Measurements from ENCODE around the gene SDS. TPM values are rescaled to one million over a fixed set of nuclear protein-coding genes. Genes with fewer than 3 reads are reported as not detected.

SDS gene
- total and polyA plus RNA-seq, 2 donors (not counting 1 experiment from before 2014, with no cell fraction given) = 0.09 TPM; not detected in 1

- ChIA-PET CTCF (interaction anchor here (0.6 kb wide), 1 partner anchor 106 kb away, joined by 3 read pairs; no protein-coding TSS in a partner anchor), POLR2A (no interaction called here)
- Mint-ChIP-seq H3K9me3 (ENCODE audit: insufficient read depth) (no peaks in the 10 kb centered on the region), H3K4me3 (no peak overlapping the region), H3K4me1 (no peaks in the 10 kb centered on the region), H3K27ac (no peak overlapping the region), H3K27me3 (peaks cover 13% of the 10 kb centered on the region)
- no peaks in the 10 kb centered on the region for H4K20me1 ChIP-seq (ENCODE audit: control insufficient read depth, insufficient read depth, low read length, poor library complexity, severe bottlenecking)
- ATAC-seq (ENCODE audit: low read depth) (no peak), DNase-seq (no peak)
- no peaks in the 10 kb centered on the region for H3K4me1 ChIP-seq (ENCODE audit: control insufficient read depth in 2 of 2, insufficient read depth in 2 of 2, low read length in 2 of 2)
- no peaks in the 10 kb centered on the region for H3K79me2 ChIP-seq (ENCODE audit: control insufficient read depth, insufficient read depth, low read length)
- no peak for TF ChIP-seq EZH2 (IDR thresholded peaks at IDR 0.05; ENCODE audit: borderline replicate concordance, insufficient read depth, low read depth, low read length, poor library complexity, severe bottlenecking)
- TF ChIP-seq CTCF (IDR thresholded peaks at IDR 0.05) = no peak
- no peak overlapping the region for H3K4me2 ChIP-seq (replicated peaks; ENCODE audit: low read depth, low read length, poor library complexity, severe bottlenecking)
- no peaks in the 10 kb centered on the region for H3K36me3 ChIP-seq (replicated peaks in 1 of 2; ENCODE audit: control extremely low read depth in 1 of 2, control insufficient read depth in 1 of 2, extremely low read depth in 1 of 2, insufficient read depth in 2 of 2, low read length in 1 of 2)
- no peak overlapping the region for H3K27ac ChIP-seq (ENCODE audit: low read length in 2 of 2)
- no peak overlapping the region for H2AFZ ChIP-seq (ENCODE audit: insufficient read depth, low read depth, low read length, poor library complexity, severe bottlenecking)
- H3K9me3 ChIP-seq (ENCODE audit: control extremely low read depth in 1 of 3, control insufficient read depth in 2 of 3, insufficient read depth in 1 of 3, low read length in 2 of 3) = peaks cover 0 to 4% (median 0%) of the 10 kb centered on the region in 3 donors
- 59% methylated on average over 3 of the region's 4 CpGs for WGBS (ENCODE audit: insufficient coverage)
- H3K27me3 ChIP-seq (replicated peaks in 1 of 4; ENCODE audit: control extremely low read depth in 1 of 4, control insufficient read depth in 3 of 4, insufficient read depth in 4 of 4, low read length in 3 of 4) = peaks cover 0 to 21% (median 8%) of the 10 kb centered on the region in 4 experiments
- no peak overlapping the region for H3K4me3 ChIP-seq (ENCODE audit: control extremely low read depth in 1 of 5, extremely low read depth in 1 of 5, insufficient read depth in 1 of 5, low read depth in 2 of 5, low read length in 4 of 5)
- no peak overlapping the region for H3K9ac ChIP-seq (ENCODE audit: low read length)
- intact Hi-C loops (cut with micrococcal nuclease) = no loop called here
Measured at GRCh38 chr12:113439301-113439597, 35.6 kb upstream of the SDS start.

GRCh38 chr12:113438523-113439300 is 35.0 kb upstream of the SDS start:
- 79% methylated on average over 4 of the region's 4 CpGs for WGBS (ENCODE audit: insufficient coverage)
- Histone ChIP-seq H3K79me2 (ENCODE audit: control insufficient read depth, insufficient read depth, low read length) (no peaks in the 10 kb centered on the region), H3K27me3 (replicated peaks in 1 of 4; ENCODE audit: control extremely low read depth in 1 of 4, control insufficient read depth in 3 of 4, insufficient read depth in 4 of 4, low read length in 3 of 4) (peaks cover 0 to 17% (median 8%) of the 10 kb centered on the region in 4 experiments), H3K4me3 (ENCODE audit: control extremely low read depth in 1 of 5, extremely low read depth in 1 of 5, insufficient read depth in 1 of 5, low read depth in 2 of 5, low read length in 4 of 5) (no peak overlapping the region), H2AFZ (ENCODE audit: insufficient read depth, low read depth, low read length, poor library complexity, severe bottlenecking) (no peak overlapping the region), H4K20me1 (ENCODE audit: control insufficient read depth, insufficient read depth, low read length, poor library complexity, severe bottlenecking) (no peaks in the 10 kb centered on the region), H3K36me3 (replicated peaks in 1 of 2; ENCODE audit: control extremely low read depth in 1 of 2, control insufficient read depth in 1 of 2, extremely low read depth in 1 of 2, insufficient read depth in 2 of 2, low read length in 1 of 2) (no peaks in the 10 kb centered on the region), H3K9ac (ENCODE audit: low read length) (no peak overlapping the region), H3K27ac (ENCODE audit: low read length in 2 of 2) (no peak overlapping the region), H3K4me2 (replicated peaks; ENCODE audit: low read depth, low read length, poor library complexity, severe bottlenecking) (no peak overlapping the region), H3K9me3 (ENCODE audit: control extremely low read depth in 1 of 3, control insufficient read depth in 2 of 3, insufficient read depth in 1 of 3, low read length in 2 of 3) (peaks cover 0 to 3% (median 0%) of the 10 kb centered on the region in 3 donors), H3K4me1 (ENCODE audit: control insufficient read depth in 2 of 2, insufficient read depth in 2 of 2, low read length in 2 of 2) (no peaks in the 10 kb centered on the region)
- Mint-ChIP-seq H3K27me3 (peaks cover 13% of the 10 kb centered on the region), H3K4me1 (no peaks in the 10 kb centered on the region), H3K4me3 (no peak overlapping the region), H3K27ac (no peak overlapping the region), H3K9me3 (ENCODE audit: insufficient read depth) (no peaks in the 10 kb centered on the region)
- ATAC-seq (ENCODE audit: low read depth) (no peak), DNase-seq (no peak)
- intact Hi-C loops (cut with micrococcal nuclease) = no loop called here
- ChIA-PET POLR2A (no interaction called here), CTCF (no interaction called here)
- TF ChIP-seq EZH2 (IDR thresholded peaks at IDR 0.05; ENCODE audit: borderline replicate concordance, insufficient read depth, low read depth, low read length, poor library complexity, severe bottlenecking) = no peak
- TF ChIP-seq CTCF (IDR thresholded peaks at IDR 0.05) = no peak

All from B cell (primary cell).